Epithelial cell of esophagus (primary cell): Measurements from ENCODE around the gene ASB16.
A peak's percentile ranks its signal among the peaks of the same experiment; 100 is the strongest.

Experiments
- DNase-seq: peaks from one replicate; pipeline ENCODE4 v3.0.0; 2010; ENCODE audit warnings: low read depth
- H3K4me3 ChIP-seq: 2 replicates; pipeline ENCODE4 v1.5.1; 2011; ENCODE audit warnings: mild to moderate bottlenecking, low read length, control low read depth
- CTCF ChIP-seq: IDR thresholded peaks from 2 replicates; pipeline ENCODE4 v1.5.1; 2011; ENCODE audit warnings: low read depth, mild to moderate bottlenecking, low read length, control low read depth, inconsistent platforms; ENCODE audit not compliant: insufficient read depth; ENCODE audit errors: missing control alignments

Gene ASB16

GRCh38 chr17:44170499-44171201 lies at the start of gene ASB16:
ASB16 (plus strand) TSS chr17:44170704; CDS start chr17:44170790, 86 bp downstream.
- TF ChIP-seq CTCF = no peak
- no peak within 1 kb of the TSS for H3K4me3 ChIP-seq
- no peak for DNase-seq

- H3K4me3 ChIP-seq = no peak overlapping the region
- DNase-seq = no peak
- no peak for TF ChIP-seq CTCF
These were observed 49.5 kb upstream of the ASB16 start for GRCh38 chr17:44120851-44121605.

GRCh38 chr17:44121997-44122815 lies 48.3 kb upstream of the ASB16 start:
- peak overlapping the region; percentile 88 for H3K4me3 ChIP-seq
- no peak for DNase-seq
- TF ChIP-seq CTCF = no peak

- no peak for TF ChIP-seq CTCF
- no peak for DNase-seq
- peak overlapping the region; percentile 88 for H3K4me3 ChIP-seq
These were observed 47.6 kb upstream of the ASB16 start for GRCh38 chr17:44122816-44123355.

GRCh38 chr17:44123356-44124117 lies 47.0 kb upstream of the ASB16 start, which contains the start of gene HDAC5:
HDAC5 (minus strand) TSS chr17:44123641; CDS start chr17:44117515, 6,126 bp downstream.
- peak; percentile 68 for TF ChIP-seq CTCF
- DNase-seq = peak; percentile 95
- H3K4me3 ChIP-seq = peak within 1 kb of the TSS; percentile 88

GRCh38 chr17:44124118-44124438 lies 46.4 kb upstream of the ASB16 start:
- TF ChIP-seq CTCF = no peak
- no peak for DNase-seq

More at GRCh38 chr17:44124118-44124438, 46.4 kb upstream of the ASB16 start:
- peak overlapping the region; percentile 72 for H3K4me3 ChIP-seq
